Neuronal stem cell (in vitro differentiated cells): Measurements from ENCODE around the gene NT5C3B.

ENCODE experiments used
- DNase-seq: peaks from one replicate; pipeline ENCODE4 v3.0.0-alpha.2; 2013; ENCODE audit warnings: low spot score
- H2AFZ ChIP-seq: one replicate; pipeline ENCODE4 v1.6.1; 2013; ENCODE audit warnings: mild to moderate bottlenecking, low read length, inconsistent platforms
- H2AK5ac ChIP-seq: 2 replicates; pipeline ENCODE4 v1.6.1; 2013; ENCODE audit warnings: low read depth, mild to moderate bottlenecking, inconsistent platforms, low read length, moderate library complexity, mixed read lengths
- H2BK120ac ChIP-seq: 2 replicates; pipeline ENCODE4 v1.6.1; 2013; ENCODE audit warnings: low read depth, mild to moderate bottlenecking, inconsistent platforms, low read length, moderate library complexity, mixed read lengths
- H2BK12ac ChIP-seq: one replicate; pipeline ENCODE4 v1.6.1; 2013; ENCODE audit warnings: low read length, inconsistent platforms
- H2BK15ac ChIP-seq: 2 replicates; pipeline ENCODE4 v1.6.1; 2013; ENCODE audit warnings: mild to moderate bottlenecking, low read length, inconsistent platforms, mixed read lengths
- H2BK5ac ChIP-seq: one replicate; pipeline ENCODE4 v1.6.1; 2013; ENCODE audit warnings: inconsistent platforms, mild to moderate bottlenecking, low read length, moderate library complexity
- H3K14ac ChIP-seq: one replicate; pipeline ENCODE4 v1.6.1; 2013; ENCODE audit warnings: low read length, inconsistent platforms
- H3K18ac ChIP-seq: 2 replicates; pipeline ENCODE4 v1.6.1; 2013; ENCODE audit warnings: low read length, inconsistent platforms
- H3K23ac ChIP-seq: 2 replicates; pipeline ENCODE4 v1.6.1; 2013; ENCODE audit warnings: low read depth, mild to moderate bottlenecking, mixed read lengths, low read length, inconsistent platforms; ENCODE audit not compliant: poor library complexity
- H3K27ac ChIP-seq: replicated peaks from 3 replicates; pipeline ENCODE4 v1.5.1; 2013; ENCODE audit warnings: low read length, inconsistent platforms
- H3K27me3 ChIP-seq, 3 experiments: 2 replicates each; pipeline ENCODE4 v1.6.1; 2013; ENCODE audit warnings: low read length in 3 of 3, mild to moderate bottlenecking in 2 of 3, inconsistent platforms in 1 of 3, low read depth in 1 of 3, mixed read lengths in 1 of 3, moderate library complexity in 1 of 3; ENCODE audit not compliant: control insufficient read depth in 3 of 3, insufficient read depth in 3 of 3
- H3K36me3 ChIP-seq, 2 donors: replicated peaks in 1 of 2; 2 replicates each; pipeline ENCODE4 v1.6.1; 2013; ENCODE audit warnings: low read length in 2 of 2; ENCODE audit not compliant: control insufficient read depth in 2 of 2, insufficient read depth in 2 of 2
- H3K4ac ChIP-seq: 2 replicates; pipeline ENCODE4 v1.6.1; 2013; ENCODE audit warnings: inconsistent platforms, mild to moderate bottlenecking, low read length, moderate library complexity
- H3K4me1 ChIP-seq, 2 donors: 1 replicate in 1 of 2; 2 replicates in 1 of 2; pipeline ENCODE4 v1.6.1; 2013; ENCODE audit warnings: low read length in 2 of 2, low read depth in 1 of 2; ENCODE audit not compliant: control insufficient read depth in 2 of 2, insufficient read depth in 1 of 2
- H3K4me2 ChIP-seq: one replicate; pipeline ENCODE4 v1.6.1; 2013; ENCODE audit warnings: mild to moderate bottlenecking, low read length, inconsistent platforms; ENCODE audit not compliant: insufficient read depth, poor library complexity, severe bottlenecking
- H3K4me3 ChIP-seq, 2 donors: 2 replicates each; pipeline ENCODE4 v1.5.1; 2013; ENCODE audit warnings: low read length in 2 of 2, mild to moderate bottlenecking in 2 of 2, inconsistent platforms in 1 of 2, moderate library complexity in 1 of 2
- H3K79me1 ChIP-seq: one replicate; pipeline ENCODE4 v1.6.1; 2013; ENCODE audit warnings: low read depth, mild to moderate bottlenecking, inconsistent platforms, low read length, moderate library complexity
- H3K9ac ChIP-seq: one replicate; pipeline ENCODE4 v1.6.1; 2013; ENCODE audit warnings: mild to moderate bottlenecking, low read depth, low read length, inconsistent platforms; ENCODE audit not compliant: poor library complexity
- H3K9me3 ChIP-seq, 2 donors: replicated peaks in 1 of 2; 2 replicates each; pipeline versions ENCODE3 to v1.6.1; 2013; ENCODE audit warnings: low read length in 2 of 2, mild to moderate bottlenecking in 2 of 2, inconsistent platforms in 1 of 2, low read depth in 1 of 2, mixed read lengths in 1 of 2, moderate library complexity in 1 of 2; ENCODE audit not compliant: control insufficient read depth in 2 of 2, insufficient read depth in 1 of 2
- H4K8ac ChIP-seq: one replicate; pipeline ENCODE4 v1.6.1; 2013; ENCODE audit warnings: low read depth, mild to moderate bottlenecking, inconsistent platforms, low read length, moderate library complexity
- H4K91ac ChIP-seq: one replicate; pipeline ENCODE4 v1.6.1; 2013; ENCODE audit warnings: low read length, low read depth, mild to moderate bottlenecking, inconsistent platforms; ENCODE audit not compliant: poor library complexity
- WGBS, 2 donors: extraction: QIAGEN DNeasy Blood & Tissue Kit; methylation state at CpG; one replicate each; pipeline ENCODE4 v1.1.7; 2013; ENCODE audit warnings: missing lambda C conversion rate in 2 of 2, mixed read lengths in 1 of 2; ENCODE audit not compliant: insufficient read length in 2 of 2, insufficient replicate concordance in 1 of 2; ENCODE audit errors: extremely low coverage in 2 of 2; 5-methylcytosine and 5-hydroxymethylcytosine counted together

NT5C3B gene

DNA sequence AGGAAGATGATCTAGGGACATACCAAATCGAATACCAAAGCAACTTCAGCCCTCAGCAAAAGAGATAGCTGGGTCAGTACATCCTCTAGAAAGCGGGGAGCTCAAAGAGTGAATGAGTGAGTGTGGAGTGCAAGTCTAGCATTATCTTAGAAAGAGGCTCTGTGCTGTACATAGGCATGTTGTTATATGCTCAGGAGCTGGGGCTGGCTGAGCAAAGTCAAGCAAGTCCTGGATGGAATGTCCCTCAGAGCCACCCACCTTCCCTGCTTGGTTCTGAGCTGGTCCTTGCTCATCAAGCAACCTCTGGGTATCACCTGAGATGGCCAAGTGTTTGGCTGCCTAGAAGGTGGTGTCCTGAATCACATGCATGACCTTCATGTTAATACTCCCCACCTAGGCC, 34.1 kb upstream of the NT5C3B start:
- DNase-seq, result no peak
- H3K27me3 ChIP-seq, result no peaks in the 10 kb centered on the region
- H4K8ac ChIP-seq, result no peak overlapping the region
- no CpG with 5 or more reads among the region's 2 CpGs for WGBS, 2 donors
- H3K9me3 ChIP-seq, result peaks cover 0 to 2% of the 10 kb centered on the region in 2 donors
- peaks cover 0 to 2% of the 10 kb centered on the region in 2 donors for H3K4me1 ChIP-seq
- H3K4me3 ChIP-seq, result no peak overlapping the region
- no peak overlapping the region for H2AFZ ChIP-seq
- no peak overlapping the region for H3K4ac ChIP-seq
- no peak overlapping the region for H4K91ac ChIP-seq
- peaks cover 3% of the 10 kb centered on the region for H3K79me1 ChIP-seq
- H3K9ac ChIP-seq, result no peak overlapping the region
- H2AK5ac ChIP-seq, result no peak overlapping the region
- no peak overlapping the region for H2BK5ac ChIP-seq
- no peak overlapping the region for H3K18ac ChIP-seq
- H2BK12ac ChIP-seq, result no peak overlapping the region
- H2BK120ac ChIP-seq, result no peak overlapping the region
- no peak overlapping the region for H3K27ac ChIP-seq
- H3K23ac ChIP-seq, result no peak overlapping the region
- H3K4me2 ChIP-seq, result no peak overlapping the region
- H3K36me3 ChIP-seq, result peaks cover 52 to 81% of the 10 kb centered on the region in 2 donors
- no peak overlapping the region for H3K14ac ChIP-seq
- H2BK15ac ChIP-seq, result no peak overlapping the region

DNA sequence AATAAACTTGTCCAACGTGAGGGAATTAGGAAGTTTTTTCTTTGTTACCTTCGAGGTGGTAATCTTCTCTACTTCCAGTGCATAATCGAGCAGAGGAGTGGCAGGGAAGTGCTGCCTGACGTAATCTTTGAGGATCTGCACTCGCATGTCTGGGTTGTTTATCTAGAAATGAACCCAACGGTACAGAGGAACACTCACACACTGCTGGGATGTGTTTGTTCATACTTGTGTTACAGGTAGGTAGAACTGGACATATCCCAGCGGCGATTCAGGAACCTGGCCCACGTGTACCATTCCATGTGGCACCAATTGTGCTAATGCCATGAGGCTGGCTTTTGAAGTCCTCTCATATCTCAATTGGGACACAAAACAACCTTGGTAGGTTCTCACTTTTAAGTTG, 33.4 kb upstream of the NT5C3B start:
- whole genome bisulfite sequencing, 2 donors, result no CpG with 5 or more reads among the region's 9 CpGs
- Histone ChIP-seq H2BK120ac (no peak overlapping the region), H2AK5ac (no peak overlapping the region), H4K8ac (no peak overlapping the region), H3K18ac (no peak overlapping the region), H3K4ac (no peak overlapping the region), H2BK5ac (no peak overlapping the region), H3K23ac (no peak overlapping the region), H2AFZ (no peak overlapping the region), H3K14ac (no peak overlapping the region), H3K36me3 (peaks cover 48 to 76% of the 10 kb centered on the region in 2 donors), H2BK15ac (no peak overlapping the region), H3K27ac (no peak overlapping the region), H3K4me3 (no peak overlapping the region), H4K91ac (no peak overlapping the region), H3K4me2 (no peak overlapping the region), H3K27me3 (no peaks in the 10 kb centered on the region), H2BK12ac (no peak overlapping the region), H3K79me1 (peaks cover 9% of the 10 kb centered on the region), H3K4me1 (peaks cover 0 to 2% of the 10 kb centered on the region in 2 donors), H3K9ac (no peak overlapping the region), H3K9me3 (peaks cover 0 to 2% of the 10 kb centered on the region in 2 donors)
- DNase-seq, result no peak

DNA sequence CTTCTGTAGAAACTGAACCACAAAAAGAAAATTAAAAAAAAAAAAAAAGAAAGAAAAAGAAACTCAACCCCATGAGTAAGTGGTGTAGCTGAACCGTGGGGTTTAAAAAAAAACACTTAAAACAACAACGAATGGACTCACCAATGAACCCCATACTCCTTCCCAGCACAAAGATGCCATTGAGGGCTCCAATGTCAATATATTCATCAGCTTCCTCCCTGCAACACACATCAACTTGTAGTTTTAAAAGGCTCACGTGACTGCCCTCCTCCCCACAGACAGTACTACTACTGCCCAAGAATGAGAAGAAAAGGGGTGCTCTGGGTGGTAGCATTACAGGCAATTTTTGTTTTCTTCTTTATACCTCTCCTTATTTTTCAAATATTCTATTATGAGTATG, 32.5 kb upstream of the NT5C3B start:
- no peak overlapping the region for H3K27ac ChIP-seq
- no peak overlapping the region for H3K14ac ChIP-seq
- no peak overlapping the region for H3K9ac ChIP-seq
- H4K91ac ChIP-seq, result no peak overlapping the region
- DNase-seq, result no peak
- WGBS, 2 donors, result no CpG with 5 or more reads among the region's 3 CpGs
- no peak overlapping the region for H2BK12ac ChIP-seq
- no peaks in the 10 kb centered on the region for H3K27me3 ChIP-seq
- no peak overlapping the region for H3K4me3 ChIP-seq
- peaks cover 40 to 68% of the 10 kb centered on the region in 2 donors for H3K36me3 ChIP-seq
- H2AK5ac ChIP-seq, result no peak overlapping the region
- no peak overlapping the region for H2BK15ac ChIP-seq
- no peak overlapping the region for H3K23ac ChIP-seq
- no peak overlapping the region for H4K8ac ChIP-seq
- H2BK5ac ChIP-seq, result no peak overlapping the region
- no peak overlapping the region for H3K4me2 ChIP-seq
- peaks cover 9% of the 10 kb centered on the region for H3K79me1 ChIP-seq
- H2AFZ ChIP-seq, result no peak overlapping the region
- peaks cover 1 to 7% of the 10 kb centered on the region in 2 donors for H3K4me1 ChIP-seq
- H3K4ac ChIP-seq, result no peak overlapping the region
- H3K9me3 ChIP-seq, result peaks cover 0 to 2% of the 10 kb centered on the region in 2 donors
- no peak overlapping the region for H3K18ac ChIP-seq
- H2BK120ac ChIP-seq, result no peak overlapping the region

DNA sequence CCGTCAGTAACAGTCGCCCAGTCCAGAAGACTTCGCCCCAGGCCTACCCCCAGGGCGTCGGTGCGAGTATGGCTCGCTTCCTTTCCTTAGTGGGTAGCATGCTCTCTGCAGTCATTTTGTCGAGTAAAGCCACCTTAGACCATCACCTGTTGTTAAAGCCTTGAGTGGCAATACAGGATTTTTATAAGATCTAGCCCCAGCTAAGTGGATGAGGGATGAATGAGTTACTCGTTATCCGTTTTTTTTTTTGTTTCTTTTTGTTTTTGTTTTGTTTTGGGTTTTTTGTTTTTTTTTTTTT, 29.5 kb upstream of the NT5C3B start:
- H2AK5ac ChIP-seq, result no peak overlapping the region
- H3K4me1 ChIP-seq, result peaks cover 7 to 8% of the 10 kb centered on the region in 2 donors
- peak overlapping the region in 1 of 2 donors; percentile 82 for H3K4me3 ChIP-seq
- no peaks in the 10 kb centered on the region for H3K9me3 ChIP-seq
- no peaks in the 10 kb centered on the region for H3K27me3 ChIP-seq
- no peak overlapping the region for H3K18ac ChIP-seq
- H2BK5ac ChIP-seq, result no peak overlapping the region
- H4K91ac ChIP-seq, result no peak overlapping the region
- DNase-seq, result no peak
- no peak overlapping the region for H3K14ac ChIP-seq
- no CpG with 5 or more reads among the region's 10 CpGs for WGBS, 2 donors
- peak overlapping the region; percentile 95 for H3K23ac ChIP-seq
- H3K27ac ChIP-seq, result peak overlapping the region; percentile 47
- no peak overlapping the region for H3K4me2 ChIP-seq
- peaks cover 18 to 40% of the 10 kb centered on the region in 2 donors for H3K36me3 ChIP-seq
- H3K9ac ChIP-seq, result no peak overlapping the region
- peak overlapping the region; percentile 97 for H2AFZ ChIP-seq
- H4K8ac ChIP-seq, result no peak overlapping the region
- H3K79me1 ChIP-seq, result peaks cover 6% of the 10 kb centered on the region
- H2BK12ac ChIP-seq, result no peak overlapping the region
- no peak overlapping the region for H2BK15ac ChIP-seq
- H3K4ac ChIP-seq, result no peak overlapping the region
- H2BK120ac ChIP-seq, result no peak overlapping the region
